Prostate gland (tissue), 2 donors: ENCODE results near the gene HSDL2. TPM values are rescaled to one million over a fixed set of nuclear protein-coding genes. Genes with fewer than 3 reads are reported as not detected.

Experiments
- DNase-seq: peaks from one replicate; pipeline ENCODE4 v3.0.0-alpha.2; 2019; ENCODE audit warnings: low spot score
- H3K27ac ChIP-seq, 2 donors: fragments of 200-600 bp; sonication (generic); 2 replicates each; pipeline ENCODE4 v1.5.1; 2017 to 2019
- H3K27me3 ChIP-seq: fragments of 200-600 bp; sonication (generic); replicated peaks from 2 replicates; pipeline ENCODE4 v1.5.1; 2019; ENCODE audit not compliant: insufficient read depth
- H3K36me3 ChIP-seq, 2 donors: fragments of 200-600 bp; sonication (generic); 1 replicate in 1 of 2; 2 replicates in 1 of 2; pipeline versions ENCODE4 v1.5.1 to v1.8.1; 2017 to 2019
- H3K4me1 ChIP-seq: fragments of 200-600 bp; sonication (generic); replicated peaks from 2 replicates; pipeline ENCODE4 v1.5.1; 2019
- H3K4me3 ChIP-seq, 2 donors: fragments of 200-600 bp; sonication (generic); 2 replicates each; pipeline ENCODE4 v1.5.1; 2017 to 2019
- H3K9me3 ChIP-seq: fragments of 200-600 bp; sonication (generic); 2 replicates; pipeline ENCODE4 v1.5.1; 2017
- CTCF ChIP-seq, 4 experiments: fragments of 200-600 bp in 2 of 4; fragments of 450-650 bp in 2 of 4; sonication (generic) in 2 of 4; IDR thresholded peaks; 1 replicate in 3 of 4; 2 replicates in 1 of 4; pipeline ENCODE4 v1.5.1; 2016 to 2019; ENCODE audit warnings: antibody characterized with exemption in 4 of 4, mild to moderate bottlenecking in 2 of 4, moderate library complexity in 2 of 4
- POLR2A ChIP-seq: fragments of 450-650 bp; IDR thresholded peaks from one replicate; pipeline ENCODE4 v1.6.1; 2016; ENCODE audit warnings: antibody characterized with exemption, mild to moderate bottlenecking
- POLR2AphosphoS5 ChIP-seq: sonication (generic); formaldehyde crosslinking; IDR thresholded peaks from one replicate; pipeline ENCODE4 v1.6.1; 2017; ENCODE audit warnings: antibody characterized with exemption
- WGBS: methylation state at CpG from one replicate; pipeline ENCODE4 v1.1.5; 2018; 5-methylcytosine and 5-hydroxymethylcytosine counted together
- intact Hi-C: fragments of 100-400 bp; cut with DNase I; formaldehyde crosslinking; loops from one replicate; pipeline ENCODE4 v1.14.2; 2022
- total RNA-seq, 2 donors: library from RNA; depleted of rRNA; stranded (reverse); fragments of >200 nt; gene quantifications; one replicate each; pipeline ENCODE4 v1.1.0, GENCODE V29; 2016

HSDL2 gene
- total RNA-seq, 2 donors from 2014 or later, result 22.2 to 25.2 TPM

DNA sequence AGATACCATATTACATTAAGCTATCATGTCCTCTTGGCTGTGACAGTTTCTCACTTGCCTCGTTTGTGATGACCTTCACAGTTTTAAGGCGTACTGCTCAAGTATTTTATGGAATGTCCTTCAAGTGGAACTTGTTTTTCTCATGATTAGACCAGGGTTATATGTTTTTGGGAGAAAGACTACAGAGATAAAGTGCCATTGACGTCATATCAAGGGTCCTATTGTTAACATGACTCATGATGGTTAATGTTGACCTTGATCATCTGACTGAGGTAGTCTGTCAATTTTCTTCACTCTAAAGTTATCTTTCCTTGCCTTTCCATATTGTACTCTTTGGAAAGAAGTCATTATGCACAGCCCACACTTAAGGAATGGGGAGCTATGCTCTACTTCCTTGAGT is 28.7 kb upstream of the HSDL2 start:
- H3K4me3 ChIP-seq, result no peak overlapping the region

GRCh38 chr9:112352209-112352608 is 27.7 kb upstream of the HSDL2 start:
- 65% methylated on average over 3 of the region's 3 CpGs for WGBS
- H3K9me3 ChIP-seq, result no peaks in the 10 kb centered on the region
- no peak for DNase-seq
- no peaks in the 10 kb centered on the region for H3K27me3 ChIP-seq
- TF ChIP-seq POLR2AphosphoS5, result no peak
- no peak for TF ChIP-seq CTCF (IDR thresholded peaks at IDR 0.05)
- TF ChIP-seq POLR2A, result no peak
- no peaks in the 10 kb centered on the region for H3K4me1 ChIP-seq
- H3K4me3 ChIP-seq, result no peak overlapping the region
- intact Hi-C loops, result no loop called here
- no peaks in the 10 kb centered on the region for H3K36me3 ChIP-seq
- no peak overlapping the region for H3K27ac ChIP-seq

More for the DNA sequence above, 28.7 kb upstream of the HSDL2 start:
- intact Hi-C loops, result no loop called here
- H3K27me3 ChIP-seq, result no peaks in the 10 kb centered on the region
- no peak overlapping the region for H3K27ac ChIP-seq
- no peak for DNase-seq
- no peak for TF ChIP-seq POLR2A
- no peak for TF ChIP-seq CTCF (IDR thresholded peaks at IDR 0.05)
- TF ChIP-seq POLR2AphosphoS5, result no peak
- H3K36me3 ChIP-seq, result no peaks in the 10 kb centered on the region
- H3K4me1 ChIP-seq, result no peaks in the 10 kb centered on the region
- no peaks in the 10 kb centered on the region for H3K9me3 ChIP-seq
- 64% methylated on average over 3 of the region's 3 CpGs for WGBS

DNA sequence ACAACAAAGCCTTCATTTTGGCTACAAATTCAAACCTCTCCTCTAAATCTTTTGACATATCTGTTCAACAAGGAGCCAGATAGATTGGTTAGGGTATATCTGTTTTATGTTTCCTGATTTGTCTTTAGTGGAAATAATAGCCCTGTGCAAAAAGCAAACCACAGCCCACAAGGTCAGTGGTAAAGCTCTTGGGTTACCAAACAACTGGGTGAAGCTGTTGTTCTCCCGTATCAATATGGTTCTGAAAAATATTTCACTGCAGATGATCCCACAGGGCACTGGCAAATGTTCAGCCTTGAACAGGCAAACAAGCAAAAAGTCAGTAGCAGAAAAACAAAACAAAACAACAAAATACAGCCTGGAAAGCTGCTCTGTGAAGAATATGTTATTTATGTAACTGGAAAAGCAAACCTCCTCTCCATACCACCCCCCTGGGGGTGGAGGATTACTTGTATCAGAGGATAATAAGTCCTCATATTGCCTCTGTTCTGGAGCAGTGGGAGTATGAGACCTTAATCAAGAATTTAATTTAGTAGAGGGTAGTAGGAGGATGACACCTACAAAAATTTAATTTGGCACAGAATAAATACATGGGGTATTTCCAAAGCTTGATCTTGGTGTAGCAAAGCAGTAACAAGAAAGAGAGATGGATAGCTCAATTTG is 25.7 kb upstream of the HSDL2 start:
- intact Hi-C loops, result no loop called here
- no peak overlapping the region for H3K27ac ChIP-seq

GRCh38 chr9:112355427-112355897 is 24.4 kb upstream of the HSDL2 start:
- no peaks in the 10 kb centered on the region for H3K4me1 ChIP-seq
- intact Hi-C loops, result no loop called here
- H3K9me3 ChIP-seq, result no peaks in the 10 kb centered on the region
- 79% methylated on average over 8 of the region's 8 CpGs for WGBS
- no peak overlapping the region for H3K27ac ChIP-seq
- TF ChIP-seq CTCF (IDR thresholded peaks at IDR 0.05), result no peak
- no peak for TF ChIP-seq POLR2AphosphoS5
- no peak for TF ChIP-seq POLR2A
- H3K4me3 ChIP-seq, result no peak overlapping the region
- DNase-seq, result no peak
- H3K27me3 ChIP-seq, result no peaks in the 10 kb centered on the region
- no peaks in the 10 kb centered on the region for H3K36me3 ChIP-seq

More for the DNA sequence above, 25.7 kb upstream of the HSDL2 start:
- H3K4me1 ChIP-seq, result no peaks in the 10 kb centered on the region
- DNase-seq, result no peak
- H3K36me3 ChIP-seq, result no peaks in the 10 kb centered on the region
- H3K4me3 ChIP-seq, result no peak overlapping the region
- H3K9me3 ChIP-seq, result no peaks in the 10 kb centered on the region
- TF ChIP-seq POLR2A (no peak), POLR2AphosphoS5 (no peak)
- 68% methylated on average over 1 of the region's 1 CpG for WGBS
- H3K27me3 ChIP-seq, result no peaks in the 10 kb centered on the region

- Histone ChIP-seq H3K27ac (no peak overlapping the region), H3K27me3 (no peaks in the 10 kb centered on the region), H3K4me3 (no peak overlapping the region), H3K36me3 (no peaks in the 10 kb centered on the region), H3K4me1 (no peaks in the 10 kb centered on the region), H3K9me3 (no peaks in the 10 kb centered on the region)
- WGBS, result 69% methylated on average over 5 of the region's 5 CpGs
- no peak for DNase-seq
- intact Hi-C loops, result loop anchor here (2.0 to 5.0 kb wide), 2 partner anchors 261 to 603 kb away; no protein-coding TSS in a partner anchor
- TF ChIP-seq CTCF (IDR thresholded peaks at IDR 0.05) (no peak), POLR2AphosphoS5 (no peak), POLR2A (no peak)
Measured at GRCh38 chr9:112360047-112360804, 19.7 kb upstream of the HSDL2 start.
